ENCODE measurements around the gene ZNRF2.
"Not testable (repeated sequence)": the region's sequence is repeated elsewhere in the genome, so short reads cannot be mapped to it uniquely, and the experiment has no call there.

The ZNRF2 gene

DNA sequence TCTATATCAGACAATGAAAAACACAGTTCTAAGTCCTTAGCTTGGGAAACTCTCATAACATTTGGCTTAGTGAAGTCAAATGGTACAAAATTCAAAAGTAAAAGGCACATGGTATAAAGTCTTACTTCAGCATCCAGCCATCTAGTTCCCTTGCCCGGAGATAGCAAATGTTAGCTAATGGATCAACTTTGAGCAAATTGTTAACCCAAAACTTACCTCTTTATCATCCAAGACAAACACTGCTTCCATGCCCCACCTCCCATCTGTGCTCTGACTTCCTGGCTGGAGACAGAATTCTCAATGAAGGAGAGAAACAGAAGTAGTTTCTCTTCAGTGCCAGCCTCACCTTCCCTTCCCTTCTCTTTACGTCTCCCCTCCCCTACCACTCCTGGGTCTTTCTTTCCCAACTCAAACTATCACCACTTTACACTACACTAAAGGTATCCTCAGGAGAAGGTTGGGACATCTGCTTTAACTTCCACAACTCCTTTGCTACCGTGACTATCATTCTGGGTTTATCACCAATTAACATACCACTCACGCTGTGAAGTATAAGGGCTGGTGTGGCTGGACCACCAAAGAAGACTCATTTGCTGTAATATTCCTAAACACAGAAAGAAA is 21.2 kb upstream of the ZNRF2 start:
- no peak for DNase-seq

DNA sequence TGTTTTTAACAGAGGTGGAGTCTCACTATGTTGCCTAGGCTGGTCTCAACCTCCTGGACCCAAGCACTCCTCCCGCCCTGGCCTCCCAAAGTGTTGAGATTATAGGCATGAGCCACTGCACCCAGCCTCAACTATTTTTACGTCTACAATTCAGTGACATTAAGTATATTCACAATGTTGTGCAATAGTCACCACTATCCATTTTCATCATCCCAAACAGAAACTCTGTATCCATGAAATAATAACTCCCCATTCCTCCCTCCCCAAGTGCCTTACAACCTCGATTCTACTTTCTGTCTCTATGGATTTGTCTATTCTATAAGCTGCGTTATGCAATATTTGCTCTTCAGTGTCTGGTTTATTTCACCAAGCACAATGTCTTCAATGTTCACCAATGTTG is 20.3 kb upstream of the ZNRF2 start:
- DNase-seq: no peak

- DNase-seq: not testable (repeated sequence)
Measured at GRCh38 chr7:30265189-30265588, 19.2 kb upstream of the ZNRF2 start.

DNA sequence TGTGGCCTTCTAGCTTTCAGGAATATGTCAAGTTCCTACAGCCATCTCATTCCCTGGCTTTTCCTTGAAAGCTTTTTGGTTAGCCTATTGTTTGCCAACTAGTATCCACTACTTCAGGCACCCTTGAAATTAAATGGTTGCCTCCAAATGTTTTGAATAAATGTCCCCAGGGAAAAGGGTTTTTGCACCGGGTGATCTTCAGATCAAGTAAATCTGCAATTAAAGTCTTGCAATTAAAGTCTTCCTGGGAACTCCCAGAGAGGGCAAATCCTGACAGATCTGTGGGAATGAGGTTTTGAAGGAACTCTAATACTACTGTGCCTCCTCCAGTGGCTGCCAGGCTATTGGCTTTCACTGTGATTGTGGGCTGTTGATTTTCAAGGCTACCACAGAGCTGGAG is 17.7 kb upstream of the ZNRF2 start:
- DNase-seq: no peak

DNA sequence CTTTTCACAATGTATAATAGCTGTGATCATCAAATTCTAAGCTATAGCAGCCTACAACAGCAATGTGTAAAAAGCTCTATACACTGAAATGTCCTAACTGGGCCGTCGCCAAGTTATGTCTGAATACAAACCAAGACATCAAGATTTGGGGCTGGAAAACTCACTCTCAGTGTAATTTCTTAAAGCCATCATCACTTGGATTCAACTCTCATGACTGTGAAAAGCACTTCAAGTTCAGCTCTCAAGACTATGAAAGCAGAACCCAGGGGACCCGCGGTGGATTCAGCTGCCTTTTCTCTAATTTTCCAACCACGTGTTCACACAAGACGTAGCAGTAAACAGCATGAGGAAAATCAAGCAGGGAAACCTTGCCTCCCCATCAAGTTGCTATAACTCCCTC is 15.8 kb upstream of the ZNRF2 start:
- DNase-seq: no peak

- DNase-seq: no peak
Measured at GRCh38 chr7:30269490-30269889, 14.9 kb upstream of the ZNRF2 start.

DNA sequence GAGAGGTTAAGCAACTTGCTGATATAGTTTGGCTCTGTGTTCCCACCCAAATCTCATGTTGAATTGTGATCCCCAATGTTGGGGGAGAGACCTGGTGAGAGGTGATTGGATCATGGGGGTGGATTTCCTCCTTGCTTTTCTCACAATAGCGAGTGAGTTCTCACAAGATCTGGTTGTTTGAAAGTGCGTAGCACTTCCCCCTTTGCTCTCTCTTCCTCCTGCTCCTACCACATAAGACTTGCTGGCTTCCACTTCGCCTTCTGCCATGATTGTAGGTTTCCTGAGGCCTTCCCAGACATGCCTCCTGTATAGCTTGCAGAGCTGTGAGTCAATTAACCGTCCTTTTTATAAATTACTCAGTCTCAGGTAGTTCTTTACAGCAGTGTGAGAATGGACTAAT is 13.5 kb upstream of the ZNRF2 start:
- no peak for DNase-seq

GRCh38 chr7:30272126-30272525 is 12.3 kb upstream of the ZNRF2 start:
- DNase-seq: no peak

GRCh38 chr7:30273552-30273951 is 10.8 kb upstream of the ZNRF2 start:
- no peak for DNase-seq

DNA sequence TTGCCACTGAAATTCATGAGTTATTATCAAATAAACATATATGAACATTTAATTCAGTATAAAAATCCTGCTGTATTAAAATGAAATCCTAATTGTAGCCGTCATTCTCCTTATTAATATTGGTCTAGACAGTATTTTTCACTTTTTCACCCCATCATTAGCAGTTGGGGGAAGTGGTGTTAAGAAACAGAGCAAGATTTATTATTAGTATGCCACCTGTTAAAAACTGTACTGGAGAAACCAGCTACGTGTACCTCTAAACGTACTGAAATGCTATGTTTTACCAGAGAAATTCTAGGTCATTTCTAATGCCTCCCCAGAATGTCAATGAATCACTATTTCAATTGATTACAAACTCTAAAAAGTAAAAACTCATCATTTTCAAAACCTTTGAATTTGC is 9.8 kb upstream of the ZNRF2 start:
- no peak for DNase-seq

- peak; percentile 57 for DNase-seq
Measured at GRCh38 chr7:30276203-30276900, 8.0 kb upstream of the ZNRF2 start.

GRCh38 chr7:30278376-30278775 is 6.0 kb upstream of the ZNRF2 start:
- no peak for DNase-seq

DNA sequence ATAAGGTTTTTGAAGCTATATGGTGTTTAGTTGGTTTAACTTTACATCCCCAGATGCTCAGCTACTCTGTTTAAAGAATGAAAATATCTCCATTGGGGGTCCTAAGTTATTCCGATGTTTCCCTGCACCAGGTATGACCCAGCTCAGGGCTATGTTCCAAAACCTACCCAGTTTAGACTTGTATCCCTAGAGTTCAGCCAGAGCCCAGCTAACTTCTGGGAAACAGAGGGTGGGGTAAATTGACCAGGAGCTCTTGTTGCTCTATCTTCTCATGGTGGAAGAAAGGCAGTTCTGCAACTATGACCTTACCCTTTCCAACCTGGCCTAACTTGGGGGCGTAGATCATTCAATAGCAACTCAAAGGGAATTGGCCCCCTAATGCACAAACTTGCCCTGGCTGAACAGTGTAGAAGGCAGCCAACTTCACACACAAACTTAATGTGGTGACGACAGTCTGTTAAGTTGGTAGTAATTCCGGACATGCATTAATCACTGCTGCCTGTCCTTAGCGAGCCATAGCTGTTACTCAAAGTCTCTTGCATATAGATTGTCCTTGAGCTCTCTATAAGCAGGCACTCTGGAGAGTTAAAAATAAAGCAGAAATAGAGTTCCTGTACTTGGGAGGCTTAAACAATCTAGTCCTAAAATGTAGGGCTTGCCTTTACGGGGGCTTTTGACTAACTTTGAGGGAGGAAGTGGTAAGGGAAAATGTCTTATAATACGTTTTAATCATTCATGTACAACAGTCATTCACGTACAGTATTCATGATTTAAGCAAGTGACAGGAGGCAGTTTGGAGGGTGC is 5.3 kb upstream of the ZNRF2 start:
- no peak for DNase-seq

DNA sequence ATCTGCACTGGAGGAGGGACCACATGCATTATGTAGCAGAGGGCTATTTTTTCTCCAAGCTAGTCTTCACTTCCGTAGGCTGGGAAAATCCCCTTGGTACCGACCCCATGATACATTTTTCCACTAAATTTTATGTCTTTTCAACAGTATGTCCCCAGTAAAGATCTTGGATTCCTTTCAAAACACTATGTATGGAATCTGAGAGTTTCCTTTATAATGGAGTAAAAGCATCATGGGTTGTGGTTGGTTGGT is 4.8 kb upstream of the ZNRF2 start:
- no peak for DNase-seq

DNA sequence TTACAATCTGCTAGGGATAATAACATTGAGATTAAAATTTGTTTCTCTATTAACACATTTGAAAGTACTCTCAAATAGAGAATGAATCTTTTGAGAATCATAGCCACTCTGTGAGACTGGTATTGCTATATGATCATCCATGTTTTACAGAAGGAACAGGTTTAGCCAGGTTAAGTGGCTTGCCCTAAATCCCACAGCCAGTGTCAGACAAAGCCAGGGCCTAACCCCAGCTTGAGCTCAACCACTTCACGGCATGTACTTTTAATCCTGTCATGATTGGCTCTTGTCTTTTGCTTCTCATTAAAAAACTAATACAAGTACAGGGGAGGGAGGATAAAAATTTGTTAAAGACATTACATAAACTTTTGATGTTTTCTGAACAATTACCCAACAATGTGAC is 3.8 kb upstream of the ZNRF2 start:
- DNase-seq: no peak

DNA sequence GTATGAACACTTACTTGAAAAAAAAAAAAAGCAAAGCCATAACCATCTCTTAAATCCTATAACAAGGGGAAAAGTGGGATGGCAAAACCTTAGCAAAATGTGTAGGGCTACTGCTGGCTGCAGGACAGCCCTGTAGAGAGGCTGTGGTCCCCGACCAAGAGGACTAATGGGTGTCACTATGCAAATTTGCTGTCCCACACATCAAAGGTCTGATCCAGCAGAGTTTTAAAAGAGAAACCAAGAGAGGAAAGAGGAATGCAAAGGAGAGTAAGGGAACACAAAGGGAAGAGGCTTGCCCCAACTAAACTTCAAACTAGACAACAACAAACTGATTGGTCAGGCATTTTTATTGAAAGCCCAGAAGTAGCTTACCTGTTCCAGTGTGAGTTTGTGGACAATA is 3.1 kb upstream of the ZNRF2 start:
- no peak for DNase-seq

DNA sequence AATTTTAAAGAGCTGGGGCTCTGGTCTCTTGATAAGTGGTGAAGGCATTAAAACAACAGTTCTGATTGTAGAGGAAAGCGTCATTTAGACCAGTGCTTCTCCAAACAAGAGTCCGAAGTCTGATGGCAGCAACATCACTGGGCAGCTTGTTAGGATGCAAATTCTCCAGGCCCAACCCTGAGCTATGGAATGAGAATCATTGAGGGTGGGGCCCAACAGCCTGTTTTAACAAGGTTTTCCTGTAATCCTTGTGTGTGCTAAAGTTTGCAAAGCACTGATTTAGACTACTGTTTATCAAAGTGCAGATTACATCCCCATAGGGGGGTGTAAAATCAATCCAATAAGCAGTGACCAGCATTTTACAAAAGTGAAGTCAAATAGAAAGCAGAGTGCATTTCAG is 2.6 kb upstream of the ZNRF2 start:
- DNase-seq: no peak

DNA sequence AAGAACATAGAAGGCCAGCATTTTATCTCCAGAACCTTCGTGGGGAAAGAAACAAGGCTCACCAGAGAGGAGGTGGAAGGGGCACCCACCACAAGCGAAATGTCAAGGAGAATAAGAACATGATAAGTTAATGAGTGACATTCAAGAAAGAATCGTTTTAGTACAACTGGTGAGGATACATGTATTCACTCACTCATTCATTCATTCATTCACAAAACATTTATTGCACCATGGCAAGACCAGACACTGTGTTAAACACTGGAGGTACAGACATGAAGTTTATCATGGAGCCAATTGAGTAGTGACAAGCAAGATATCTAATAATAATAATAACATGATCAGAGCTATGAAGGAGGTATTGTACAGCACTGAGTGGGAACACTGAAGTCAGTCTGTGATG is 1.7 kb upstream of the ZNRF2 start:
- DNase-seq: no peak

DNA sequence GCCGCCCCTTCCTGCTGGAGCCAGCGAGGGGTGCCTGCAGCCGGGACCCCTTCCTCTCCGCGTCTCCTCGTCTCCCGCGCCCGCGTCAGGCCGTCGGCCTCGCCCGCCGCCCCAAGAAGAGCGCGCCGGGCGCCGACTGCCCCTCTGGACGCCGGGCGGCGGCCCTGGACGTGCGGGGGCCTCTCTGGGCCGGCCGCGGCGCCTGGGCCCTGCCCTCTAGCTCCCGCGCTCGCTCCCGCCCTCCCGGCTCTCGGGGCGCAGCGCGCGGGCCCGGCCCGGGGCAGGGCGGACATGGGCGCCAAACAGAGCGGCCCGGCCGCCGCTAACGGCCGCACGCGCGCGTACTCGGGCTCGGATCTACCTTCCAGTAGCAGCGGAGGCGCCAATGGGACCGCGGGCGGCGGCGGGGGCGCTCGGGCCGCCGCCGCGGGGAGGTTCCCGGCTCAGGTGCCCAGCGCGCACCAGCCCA is 704 bp downstream of the ZNRF2 start:
- no peak for DNase-seq

- no peak for DNase-seq
Measured at GRCh38 chr7:30285536-30286284, 1.3 kb downstream of the ZNRF2 start.

GRCh38 chr7:30286749-30287148 is 2.4 kb downstream of the ZNRF2 start:
- no peak for DNase-seq

GRCh38 chr7:30287625-30288024 is 3.2 kb downstream of the ZNRF2 start:
- not testable (repeated sequence) for DNase-seq

DNA sequence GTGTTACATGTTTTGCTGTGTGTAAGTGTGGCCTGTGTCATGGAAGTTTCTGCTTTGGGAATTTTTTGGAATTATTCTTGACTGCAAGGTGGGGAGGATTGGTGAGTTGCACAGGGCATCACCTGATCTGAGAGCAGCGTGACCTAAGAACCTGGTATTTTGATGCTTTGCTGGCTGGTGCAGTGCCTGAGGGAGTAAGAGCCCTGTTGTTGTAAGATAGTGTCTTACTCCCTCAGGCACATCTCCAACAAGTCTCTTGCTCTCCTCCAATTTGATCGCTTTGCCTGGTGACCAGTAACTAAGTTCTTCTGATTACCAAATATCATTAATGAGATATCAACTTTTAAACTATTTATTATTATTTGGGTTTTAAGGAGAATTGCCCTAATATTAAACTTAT is 5.2 kb downstream of the ZNRF2 start:
- DNase-seq: not testable (repeated sequence)

DNA sequence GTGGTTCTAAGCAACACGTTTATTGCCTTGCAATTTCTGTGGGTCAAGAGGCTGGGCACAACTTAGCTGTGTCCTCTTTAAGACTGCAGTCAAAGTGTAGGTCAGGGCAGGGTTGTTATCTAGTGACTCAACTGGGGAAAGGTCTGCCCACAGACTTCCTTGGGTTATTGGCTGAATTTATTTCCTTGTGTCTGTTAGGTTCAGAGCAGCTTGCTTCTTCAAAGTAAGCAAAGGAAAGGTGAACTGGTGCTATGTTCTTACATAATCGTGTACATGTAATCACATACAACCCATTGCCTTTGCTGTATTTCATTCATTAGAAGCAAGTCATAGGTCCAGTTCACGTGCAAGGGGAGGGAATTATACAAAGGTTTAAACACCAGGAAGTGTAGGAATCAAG is 5.9 kb downstream of the ZNRF2 start:
- not testable (repeated sequence) for DNase-seq
